ENCODE measurements around the gene TMEM44.
"Not testable (repeated sequence)": the region's sequence is repeated elsewhere in the genome, so short reads cannot be mapped to it uniquely, and the experiment has no call there.

TMEM44 gene

GRCh38 chr3:194554473-194555123 is 78.6 kb downstream of the TMEM44 start:
- no peak for DNase-seq

GRCh38 chr3:194552327-194552949 is 80.8 kb downstream of the TMEM44 start:
- DNase-seq = no peak

DNA sequence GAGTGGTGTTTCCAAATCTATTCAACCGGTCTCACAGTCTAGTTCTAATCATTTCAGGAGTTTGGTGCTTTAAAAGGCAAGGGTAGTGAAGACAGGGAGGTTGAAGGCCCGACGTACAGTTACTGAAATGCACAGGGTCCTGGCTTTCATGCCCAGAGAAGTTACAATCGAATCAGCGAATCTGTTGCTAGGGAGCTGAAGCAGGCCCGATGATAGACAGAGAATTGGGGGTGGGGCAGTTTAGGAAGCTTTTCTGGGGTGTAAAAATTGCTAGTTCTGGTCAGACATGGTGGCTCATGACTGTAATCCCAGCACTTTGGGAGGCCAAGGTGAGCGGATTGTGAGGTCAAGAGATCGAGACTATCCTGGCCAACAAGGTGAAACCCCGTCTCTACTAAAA is 83.4 kb downstream of the TMEM44 start:
- DNase-seq = no peak

DNA sequence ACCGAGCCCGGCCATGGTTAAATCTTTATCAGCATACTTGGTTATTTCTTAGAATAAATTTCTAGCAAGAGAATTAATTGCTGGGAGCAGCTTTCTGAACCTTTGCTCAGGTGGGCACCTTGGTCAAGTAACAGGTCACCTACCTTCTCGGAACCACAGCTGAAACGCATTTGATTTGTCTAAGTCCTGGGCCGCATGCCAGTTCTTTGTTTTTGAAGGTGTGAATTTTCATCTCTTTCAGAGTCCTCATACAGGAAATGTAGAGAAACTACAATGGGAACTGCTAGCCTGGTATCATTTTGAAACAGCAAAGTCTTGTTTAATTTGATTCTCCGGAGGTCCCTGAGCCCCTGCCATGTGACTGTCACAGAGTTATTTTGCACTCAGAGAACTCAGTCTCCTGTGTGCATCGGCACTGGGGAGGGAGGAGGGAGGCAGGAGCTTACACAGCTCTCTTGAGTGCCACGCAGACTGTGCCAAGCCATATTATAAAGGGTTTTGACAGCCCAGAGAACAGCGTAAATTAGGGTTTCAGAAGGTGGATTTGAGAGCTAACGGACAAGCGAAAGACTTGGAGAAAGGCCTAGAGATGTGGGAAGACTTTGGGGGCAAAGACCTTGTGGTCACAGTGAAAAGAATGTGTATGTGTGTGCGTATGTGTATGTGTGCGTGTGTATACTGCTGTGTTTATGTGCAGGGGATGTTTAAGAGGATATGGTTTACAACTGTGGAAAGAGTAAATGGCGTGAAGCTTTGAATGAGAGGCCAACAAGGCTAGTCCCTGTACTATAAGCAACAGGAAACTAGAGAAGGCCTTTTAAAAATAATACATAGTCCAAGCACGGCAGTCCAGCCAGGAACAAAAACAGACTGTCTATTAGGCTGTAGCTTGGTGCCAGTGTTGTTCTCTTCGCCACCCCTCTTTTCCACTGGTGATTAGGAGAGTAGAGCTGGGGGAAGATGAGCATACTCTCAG is 84.6 kb downstream of the TMEM44 start:
- no peak for DNase-seq

DNA sequence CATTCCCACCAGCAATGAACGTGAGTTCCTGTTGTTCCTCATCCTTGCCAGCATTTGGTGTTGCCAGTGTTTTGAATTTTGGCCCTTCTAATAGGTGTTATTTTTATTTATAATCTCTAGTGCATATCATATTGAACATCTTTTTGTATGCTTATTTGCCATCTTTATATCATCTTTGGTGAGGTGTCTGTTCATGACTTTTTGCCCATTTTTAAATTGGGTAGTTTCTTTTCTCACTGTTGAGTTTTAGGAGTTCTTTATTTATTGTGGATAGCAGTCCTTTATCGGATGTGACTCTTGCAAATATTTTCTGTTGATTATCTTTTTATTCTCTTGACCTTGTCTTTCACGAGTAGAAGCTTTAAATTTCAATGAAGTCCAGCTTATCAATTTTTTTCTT is 86.2 kb downstream of the TMEM44 start:
- DNase-seq = no peak

DNA sequence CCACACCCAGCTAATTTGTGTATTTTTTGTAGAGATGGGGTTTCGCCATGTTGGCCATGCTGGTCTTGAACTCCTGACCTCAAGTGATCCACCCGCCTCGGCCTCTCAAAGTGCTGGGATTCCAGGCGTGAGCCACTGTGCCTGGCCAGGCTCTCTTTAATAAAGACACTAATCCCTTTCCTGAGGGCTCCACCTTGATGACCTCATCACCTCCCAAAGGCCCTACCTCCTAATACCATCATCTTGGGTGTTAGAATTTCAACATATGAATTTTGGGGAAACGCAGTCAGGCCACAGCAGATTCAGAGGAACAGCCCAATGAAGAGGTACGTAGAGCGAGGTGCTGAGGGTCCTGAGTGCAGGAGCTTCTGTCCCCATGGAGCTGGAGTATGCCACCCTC is 87.7 kb downstream of the TMEM44 start:
- DNase-seq = not testable (repeated sequence)

DNA sequence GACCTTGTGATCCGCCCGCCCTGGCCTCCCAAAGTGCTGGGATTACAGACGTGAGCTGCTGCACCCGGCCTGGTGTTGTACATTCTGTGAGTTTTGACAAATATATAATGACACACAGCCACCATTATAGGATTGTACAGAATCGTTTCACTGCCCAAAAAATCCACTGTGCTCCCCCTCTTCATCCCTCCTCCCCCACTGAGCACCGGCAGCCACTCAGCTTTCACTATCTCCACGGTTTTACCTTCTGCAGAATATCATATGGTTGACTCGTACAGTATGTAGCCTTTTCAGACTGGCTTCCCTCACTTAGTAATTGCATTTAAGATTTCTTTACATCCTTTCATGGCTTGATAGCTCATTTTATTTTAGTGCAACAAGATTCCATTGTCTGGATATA is 89.7 kb downstream of the TMEM44 start:
- no peak for DNase-seq

- DNase-seq = no peak
These were observed 91.7 kb downstream of the TMEM44 start for GRCh38 chr3:194541483-194541882.

DNA sequence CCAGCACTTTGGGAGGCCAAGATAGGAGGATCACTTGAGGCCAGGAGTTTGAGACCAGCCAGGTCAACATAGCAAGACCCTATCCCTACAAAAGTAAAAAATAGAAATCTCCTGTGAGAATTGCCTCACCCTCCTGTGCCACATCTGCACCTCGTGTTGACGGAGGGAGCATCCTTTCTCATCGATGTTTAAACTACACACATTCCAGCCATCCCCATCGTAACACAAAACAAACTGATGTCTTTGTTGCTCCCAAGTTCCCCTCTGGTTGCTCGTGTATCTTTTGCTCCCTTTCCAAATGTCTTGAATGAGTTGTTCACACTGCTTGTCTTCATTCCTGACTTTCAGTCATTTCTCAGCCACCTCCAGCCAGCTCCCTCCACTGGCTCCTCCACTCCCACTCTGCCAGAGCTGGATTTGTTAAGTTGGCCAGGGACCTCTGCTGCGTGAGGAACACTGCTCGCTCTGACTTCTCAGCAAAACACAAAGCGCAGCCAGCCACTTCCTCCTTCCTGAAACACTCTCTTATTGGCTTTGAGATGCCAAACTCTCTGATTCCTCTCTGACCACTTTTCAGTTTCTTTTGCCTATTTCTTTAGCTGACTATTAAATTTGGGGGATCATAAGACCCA is 92.8 kb downstream of the TMEM44 start:
- DNase-seq = no peak

DNA sequence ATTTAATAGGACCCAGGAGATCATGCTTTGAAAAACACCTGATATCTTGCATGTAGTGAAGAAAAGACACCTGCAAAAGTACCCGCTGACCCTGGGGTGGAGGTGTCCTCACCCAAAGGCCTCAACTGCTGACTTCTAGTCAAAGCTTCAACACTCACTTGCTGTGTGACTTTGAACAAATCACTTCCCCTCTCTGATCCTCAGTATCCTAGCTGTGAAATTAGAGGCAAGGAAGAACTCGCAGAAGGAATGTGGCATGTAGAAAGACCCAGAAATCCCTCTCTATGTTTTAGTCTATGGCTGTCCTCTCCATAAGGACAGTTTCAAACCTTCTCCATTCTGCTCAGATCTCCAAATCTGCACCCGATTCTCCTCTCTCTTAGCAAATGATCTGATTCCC is 93.7 kb downstream of the TMEM44 start:
- DNase-seq = no peak

DNA sequence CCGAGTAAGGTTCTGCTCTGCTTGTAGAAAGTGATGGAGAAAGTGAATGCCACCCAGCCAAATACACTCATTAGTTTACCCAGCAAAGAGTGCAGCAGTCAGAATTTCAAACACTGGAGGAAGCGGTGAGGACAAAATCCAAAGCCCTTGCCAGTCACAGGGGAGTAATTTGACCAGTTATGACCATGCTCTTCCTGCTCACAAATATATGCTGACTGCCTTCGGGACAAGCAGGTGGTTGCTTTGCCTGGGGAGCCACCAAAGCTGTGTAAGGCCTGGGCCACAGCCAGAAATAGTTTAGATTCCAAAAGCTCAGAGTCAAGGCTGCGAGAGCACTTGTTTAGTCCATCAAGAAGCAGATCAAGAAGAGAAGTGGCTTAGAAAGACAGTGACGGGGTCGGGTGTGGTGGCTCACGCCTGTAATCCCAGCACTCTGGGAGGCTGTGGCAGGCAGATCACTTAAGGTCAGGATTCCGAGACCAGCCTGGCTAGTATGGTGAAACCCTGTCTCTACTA is 95.4 kb downstream of the TMEM44 start:
- peak; percentile 35 for DNase-seq
